GM10847 (cell line): ENCODE results near the gene DIAPH2.

Experiments
- POLR2A ChIP-seq: IDR thresholded peaks from 2 replicates; pipeline ENCODE4 v1.6.1; 2011; ENCODE audit not compliant: insufficient read length; ENCODE audit errors: extremely low read depth

Gene DIAPH2

GRCh38 chrX:97525981-97526380 lies 841.3 kb downstream of the DIAPH2 start:
- no peak for TF ChIP-seq POLR2A

GRCh38 chrX:97527725-97528124 lies 843.1 kb downstream of the DIAPH2 start:
- TF ChIP-seq POLR2A, result no peak

- TF ChIP-seq POLR2A, result no peak
These were observed 845.0 kb downstream of the DIAPH2 start for GRCh38 chrX:97529536-97530200.

GRCh38 chrX:97531825-97532224 lies 847.2 kb downstream of the DIAPH2 start:
- no peak for TF ChIP-seq POLR2A

DNA sequence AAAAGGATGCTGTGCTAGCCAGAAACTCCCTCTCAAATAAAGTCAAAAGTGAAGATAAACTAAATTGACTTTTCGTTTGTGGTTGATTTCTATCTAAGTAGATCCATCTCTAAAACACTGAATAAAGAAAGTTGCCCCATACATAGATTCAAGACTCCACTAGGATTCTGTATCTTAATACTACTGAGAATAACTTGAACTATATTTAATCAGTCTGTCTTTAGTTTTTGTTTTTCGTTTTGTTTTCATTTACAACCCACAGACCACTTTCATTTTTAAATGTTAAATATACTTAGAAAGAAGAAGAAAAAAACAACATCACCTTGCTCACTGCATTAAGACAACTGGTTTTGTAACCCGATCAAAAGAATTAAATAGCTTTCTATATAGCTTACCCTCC lies 854.1 kb downstream of the DIAPH2 start:
- no peak for TF ChIP-seq POLR2A

DNA sequence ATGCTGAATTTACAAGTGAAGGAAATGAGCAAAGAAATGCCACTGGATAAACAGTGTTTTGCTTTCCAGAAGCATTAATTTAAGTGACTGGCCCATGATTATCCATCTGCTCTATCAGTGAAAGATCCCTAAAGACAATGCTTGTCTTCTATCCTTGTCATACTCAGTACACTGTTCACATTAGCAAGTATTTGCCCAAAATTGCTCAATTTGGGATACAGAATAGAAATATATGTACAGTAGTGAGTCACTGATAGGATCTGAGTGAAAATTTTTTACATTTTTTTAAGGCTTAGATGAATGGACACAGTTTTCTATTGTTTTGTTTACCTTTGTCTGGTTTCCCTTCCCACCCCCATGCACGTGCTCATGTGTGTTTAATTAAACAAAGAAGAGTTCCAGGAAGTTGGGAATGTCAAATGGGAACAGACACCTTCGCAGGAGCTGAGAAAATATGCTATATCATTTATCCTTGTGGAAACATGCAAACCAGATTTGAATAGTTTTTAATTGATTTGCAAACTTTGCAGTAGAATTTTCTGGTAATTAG lies 855.4 kb downstream of the DIAPH2 start:
- no peak for TF ChIP-seq POLR2A

DNA sequence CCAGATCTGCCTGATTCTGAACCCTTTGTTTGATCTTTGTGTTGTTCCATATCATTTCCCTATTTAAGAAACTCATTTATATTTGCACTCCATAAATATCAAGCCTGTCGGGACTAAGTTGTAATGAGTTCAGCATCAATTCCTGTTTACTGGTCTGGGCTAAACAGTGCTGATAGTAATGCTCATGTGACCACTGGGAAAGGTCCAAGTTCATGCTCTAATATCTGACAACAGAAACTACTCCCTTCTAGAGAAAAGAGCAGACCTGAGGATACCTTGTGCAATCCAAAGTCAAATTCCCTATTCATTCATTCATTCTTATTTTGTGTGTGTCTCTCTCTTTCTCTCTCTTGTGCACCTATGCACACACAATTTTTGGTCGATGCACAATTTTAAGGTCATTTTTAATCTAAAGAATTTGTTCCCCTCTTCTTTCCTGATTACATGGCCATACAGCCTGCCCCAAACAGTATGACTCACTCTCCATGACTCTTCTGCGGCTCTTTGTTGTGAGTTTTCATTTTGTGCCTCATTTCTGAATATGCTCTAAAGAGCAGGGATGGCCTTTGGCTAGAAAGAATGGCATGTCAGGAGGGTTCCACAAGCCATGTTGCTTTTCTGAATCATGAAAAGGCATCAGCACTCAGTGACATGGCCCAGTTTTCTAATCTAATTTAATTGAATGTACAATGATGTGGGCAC lies 863.4 kb downstream of the DIAPH2 start:
- no peak for TF ChIP-seq POLR2A

DNA sequence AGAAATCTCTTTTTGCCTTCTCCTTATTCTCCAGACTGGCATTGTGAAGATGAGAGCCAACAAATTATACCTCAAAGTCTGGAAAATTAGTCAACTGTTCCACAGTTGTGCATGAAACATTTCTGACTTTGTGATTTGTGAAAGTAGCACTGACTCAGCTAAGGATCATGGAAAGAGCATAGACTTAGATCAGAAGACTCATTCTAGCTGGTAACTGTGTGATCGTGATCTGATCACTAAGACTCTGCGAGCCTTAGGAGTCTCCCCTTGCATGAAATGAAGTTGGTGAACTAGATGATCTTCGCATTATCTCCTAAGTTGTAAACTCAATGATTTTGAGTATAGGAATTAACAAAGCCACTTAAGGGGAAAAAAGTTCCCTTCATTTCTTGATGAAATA lies 867.2 kb downstream of the DIAPH2 start:
- no peak for TF ChIP-seq POLR2A

- TF ChIP-seq POLR2A, result no peak
These were observed 869.2 kb downstream of the DIAPH2 start for GRCh38 chrX:97553833-97554232.

- no peak for TF ChIP-seq POLR2A
These were observed 871.7 kb downstream of the DIAPH2 start for GRCh38 chrX:97556359-97556758.

DNA sequence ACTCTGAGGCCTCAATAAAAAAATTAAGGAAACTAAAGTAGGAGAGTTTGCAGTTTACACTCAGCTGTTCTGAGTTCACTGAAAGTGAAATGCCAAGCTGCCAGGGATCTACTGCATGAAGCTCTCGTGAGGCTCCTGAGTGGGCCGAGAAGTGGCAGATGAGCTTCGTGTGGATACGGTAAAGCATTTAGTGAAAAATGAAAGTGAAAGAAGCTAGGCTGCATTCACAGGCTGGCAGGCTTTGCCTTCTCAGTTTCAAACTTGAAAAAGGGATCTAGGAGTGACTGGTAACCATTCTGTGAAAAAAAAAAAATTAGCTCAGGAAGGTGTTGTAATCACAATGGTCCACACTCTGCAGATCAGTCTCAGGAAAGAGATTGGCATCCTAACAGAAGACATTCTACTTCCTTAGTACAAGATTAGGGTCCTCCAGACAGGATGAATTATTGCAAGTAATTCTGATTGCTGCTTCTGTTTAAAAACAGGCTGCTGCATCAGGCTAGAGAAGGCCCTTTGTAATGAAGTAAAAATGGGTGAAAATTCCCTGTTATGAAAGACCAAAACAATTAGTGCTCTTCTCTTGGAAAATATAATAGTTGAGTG lies 879.0 kb downstream of the DIAPH2 start:
- TF ChIP-seq POLR2A, result no peak

DNA sequence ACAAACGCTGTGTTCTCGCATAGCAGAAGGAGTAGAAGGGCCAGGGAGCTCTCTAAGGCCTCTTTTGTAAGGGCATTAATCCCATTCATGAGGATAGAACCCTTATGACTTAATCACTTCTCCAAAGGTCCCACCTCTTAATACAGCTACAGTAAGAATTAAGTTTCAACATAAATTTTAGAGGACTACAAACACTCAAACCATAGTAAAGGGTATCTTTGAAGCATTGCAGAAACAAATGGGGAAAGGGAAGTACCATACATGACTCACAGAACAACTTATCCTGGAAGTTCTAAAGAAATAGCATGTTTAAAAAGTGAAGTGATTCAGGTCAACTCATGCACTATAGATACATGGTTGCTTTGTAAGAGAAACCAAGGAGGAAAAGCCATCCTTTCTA lies 879.9 kb downstream of the DIAPH2 start:
- no peak for TF ChIP-seq POLR2A

GRCh38 chrX:97587171-97587570 lies 902.5 kb downstream of the DIAPH2 start:
- TF ChIP-seq POLR2A, result no peak

- no peak for TF ChIP-seq POLR2A
These were observed 910.1 kb downstream of the DIAPH2 start for GRCh38 chrX:97594646-97595224.

- no peak for TF ChIP-seq POLR2A
These were observed 913.3 kb downstream of the DIAPH2 start for GRCh38 chrX:97597954-97598353.
